GM12892 (cell line): ENCODE results near the gene SDCBP2.

ENCODE experiments used
- POLR2A ChIP-seq: IDR thresholded peaks from 2 replicates; pipeline ENCODE4 v1.6.1; 2011; ENCODE audit warnings: low read depth, low read length, control low read depth
- POLR2AphosphoS5 ChIP-seq: IDR thresholded peaks from 2 replicates; pipeline ENCODE4 v1.6.1; 2011; ENCODE audit warnings: low read depth, low read length, control low read depth

- TF ChIP-seq POLR2A: no peak
- TF ChIP-seq POLR2AphosphoS5: no peak
Observed at GRCh38 chr20:1269850-1270249, 59.1 kb downstream of the SDCBP2 start.
